ENCODE measurements around the gene DCBLD1.
"Not testable (repeated sequence)": the region's sequence is repeated elsewhere in the genome, so short reads cannot be mapped to it uniquely, and the experiment has no call there.

The DCBLD1 gene

DNA sequence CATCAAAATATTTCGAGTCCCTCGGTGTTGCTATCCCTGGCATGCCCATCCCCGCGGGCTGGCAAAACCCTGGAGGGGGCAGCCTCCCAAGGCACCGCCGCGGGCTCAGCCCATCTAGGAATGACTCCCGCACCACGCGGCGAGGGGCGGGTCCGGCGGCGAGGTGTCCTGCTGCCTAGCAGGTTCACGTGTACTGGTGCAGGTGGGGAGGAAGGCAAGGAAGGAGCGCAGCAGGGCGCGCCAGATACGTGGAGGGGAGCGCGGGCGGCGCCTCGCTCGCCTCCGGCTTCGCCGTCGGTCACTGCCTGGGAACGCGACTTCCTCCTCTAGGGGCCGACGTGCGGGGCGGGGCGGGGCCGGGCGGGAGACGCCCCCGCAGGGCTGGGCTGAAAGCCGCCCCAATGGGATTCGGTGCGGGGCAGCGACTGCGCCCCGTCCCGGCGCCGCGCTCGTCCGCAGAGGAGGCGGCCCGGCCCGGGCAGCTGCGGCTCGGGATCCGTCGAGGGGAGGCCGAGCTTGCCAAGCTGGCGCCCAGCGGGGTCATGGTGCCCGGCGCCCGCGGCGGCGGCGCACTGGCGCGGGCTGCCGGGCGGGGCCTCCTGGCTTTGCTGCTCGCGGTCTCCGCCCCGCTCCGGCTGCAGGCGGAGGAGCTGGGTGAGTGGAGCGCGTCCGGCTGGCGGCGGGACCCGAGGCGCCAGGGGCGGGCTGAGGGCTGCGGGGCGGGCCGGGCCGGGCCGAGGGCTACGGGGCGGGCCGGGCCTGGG, at the start of gene DCBLD1:
Gene DCBLD1, plus strand, starts transcription at position 435 of the 764 bp plus-strand sequence. Its CDS starts 108 bp downstream, at position 543.
- peak in 5 of 6 experiments; percentile 9 to 41 (median 36) for DNase-seq

DNA sequence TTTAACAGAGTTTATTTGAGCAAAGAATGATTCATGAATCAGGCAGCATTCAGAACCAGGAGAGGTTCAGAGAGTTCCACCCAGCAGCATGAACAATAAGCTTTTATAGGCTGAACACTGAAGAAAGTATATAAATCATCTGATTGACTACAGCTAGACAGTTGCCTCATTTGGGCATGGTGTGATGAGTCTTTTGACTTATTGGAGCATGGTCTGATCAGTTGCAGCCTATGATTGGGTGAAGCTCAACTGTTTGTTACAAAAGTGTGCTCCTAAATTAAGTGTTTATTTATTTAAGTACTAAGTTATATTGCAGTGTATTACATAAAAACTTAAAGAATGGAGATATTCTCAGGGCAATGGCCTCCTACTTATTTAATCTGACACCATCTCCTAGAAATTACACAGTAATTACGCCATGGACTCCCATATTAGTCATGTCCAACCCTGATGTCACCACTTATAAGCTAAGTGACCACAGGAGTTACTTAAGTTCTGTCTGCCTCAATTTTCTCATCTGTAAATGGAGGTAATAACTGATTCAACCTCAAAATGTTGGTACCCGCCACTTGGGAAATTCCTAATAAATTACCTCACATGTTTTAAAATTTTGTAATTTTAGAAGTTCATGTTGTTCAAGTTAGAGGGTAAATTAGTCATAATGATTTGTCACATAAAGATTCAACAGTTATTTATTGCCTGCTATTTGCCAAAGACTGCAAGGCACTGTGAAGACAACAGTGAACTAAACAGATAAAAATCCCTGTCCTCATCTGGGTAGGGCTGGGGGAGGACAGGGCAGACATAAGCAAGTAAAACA, 41.6 kb upstream of the DCBLD1 start:
- no peak for DNase-seq

GRCh38 chr6:117441824-117442264, 40.6 kb upstream of the DCBLD1 start:
- DNase-seq: no peak

GRCh38 chr6:117442313-117442712, 40.2 kb upstream of the DCBLD1 start:
- not testable (repeated sequence) for DNase-seq

GRCh38 chr6:117444600-117444999, 37.9 kb upstream of the DCBLD1 start:
- DNase-seq: no peak

GRCh38 chr6:117446861-117447260, 35.6 kb upstream of the DCBLD1 start:
- no peak for DNase-seq

DNA sequence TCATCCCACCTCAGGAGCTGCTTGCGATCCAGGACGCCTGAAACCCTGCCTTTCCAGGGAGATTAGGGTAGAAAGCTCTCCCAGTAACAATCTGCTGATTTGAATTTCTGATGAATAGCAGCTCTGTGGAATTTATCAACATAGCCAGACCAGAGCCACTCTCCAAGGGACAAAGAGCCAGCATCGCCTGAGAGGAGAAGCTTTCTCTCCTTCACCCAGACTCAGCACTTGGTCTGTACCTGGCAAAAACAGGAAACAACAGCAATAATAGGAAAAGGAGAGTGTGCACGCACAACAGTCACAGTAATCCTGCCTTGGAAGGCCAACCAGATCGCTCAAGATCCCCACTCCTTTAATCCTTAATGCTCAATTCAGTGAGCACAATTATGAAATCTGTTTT, 34.5 kb upstream of the DCBLD1 start:
- DNase-seq: no peak

DNA sequence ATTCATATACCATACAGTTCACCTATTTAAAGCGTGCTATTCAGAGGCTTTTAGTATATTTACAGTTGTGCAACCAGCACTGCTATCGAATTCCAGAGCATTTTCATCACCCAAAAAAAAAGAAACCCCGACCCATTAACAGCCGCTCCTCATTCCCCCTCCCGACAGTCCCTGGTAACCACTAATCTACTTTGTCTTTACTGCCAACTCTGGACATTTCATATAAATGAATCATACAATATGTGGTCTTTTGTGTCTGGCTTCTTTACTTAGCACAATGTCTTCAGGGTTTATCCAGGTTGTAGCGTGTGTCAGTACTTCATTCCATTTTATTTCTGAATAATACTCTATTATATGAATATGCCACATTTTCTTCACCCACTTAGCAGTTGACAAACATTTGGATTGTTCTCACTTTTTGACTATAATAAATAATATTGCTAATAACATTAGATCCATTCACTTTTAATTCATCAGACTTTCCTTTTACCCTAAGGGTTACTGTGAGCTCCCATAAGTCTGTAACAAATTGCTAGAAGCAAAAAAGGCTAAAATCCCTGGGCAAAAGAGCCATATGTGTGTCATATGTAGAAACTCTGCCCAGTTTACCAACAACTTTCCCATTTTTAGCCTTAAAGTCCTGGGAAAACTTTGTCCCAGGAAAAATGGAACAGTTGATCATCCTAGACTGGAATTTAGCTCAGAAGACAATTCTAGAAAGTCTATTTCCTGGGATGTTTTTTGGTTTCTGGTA, 33.6 kb upstream of the DCBLD1 start:
- no peak for DNase-seq

- peak; percentile 6 to 72 (median 41) for DNase-seq
Measured at GRCh38 chr6:117449549-117450439, 32.7 kb upstream of the DCBLD1 start.

- no peak for DNase-seq
Measured at GRCh38 chr6:117451671-117452070, 30.8 kb upstream of the DCBLD1 start.

DNA sequence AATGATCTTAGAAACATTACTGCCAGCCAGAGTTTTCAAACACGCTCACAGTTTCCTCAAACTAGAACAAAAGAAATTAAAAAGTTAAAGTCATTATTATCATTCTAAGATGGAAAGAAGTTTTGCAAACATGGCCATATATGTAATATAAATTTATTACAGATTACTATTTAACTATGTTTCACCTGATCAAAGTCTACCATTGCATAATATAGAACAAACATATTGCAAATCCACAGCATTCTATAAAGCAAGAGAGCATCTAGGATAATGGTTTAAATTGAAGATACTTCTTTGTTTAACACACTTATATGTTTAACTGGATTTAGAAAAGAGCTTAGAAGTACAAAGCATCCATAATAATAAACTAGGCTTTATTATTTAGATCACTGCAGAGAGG, 26.2 kb upstream of the DCBLD1 start:
- DNase-seq: no peak

DNA sequence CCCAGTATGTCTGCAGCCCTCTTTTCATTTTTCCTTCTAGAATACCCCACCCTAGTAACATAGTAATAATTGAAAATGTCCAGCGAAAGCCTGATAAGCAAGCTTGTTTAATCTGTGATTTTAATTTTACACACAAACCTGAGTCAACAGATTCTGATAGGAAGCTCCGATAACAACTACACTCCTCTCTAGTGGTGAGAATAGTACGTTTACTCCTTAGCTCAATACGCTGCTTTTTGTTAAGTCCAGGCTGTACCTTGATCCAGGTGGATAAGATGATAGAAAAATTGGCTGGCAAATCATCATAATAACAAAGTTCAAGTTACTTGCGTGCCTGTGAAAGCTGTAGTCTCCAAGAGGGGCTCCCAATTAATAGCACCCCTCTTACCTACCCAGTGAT, 25.5 kb upstream of the DCBLD1 start:
- DNase-seq: no peak

DNA sequence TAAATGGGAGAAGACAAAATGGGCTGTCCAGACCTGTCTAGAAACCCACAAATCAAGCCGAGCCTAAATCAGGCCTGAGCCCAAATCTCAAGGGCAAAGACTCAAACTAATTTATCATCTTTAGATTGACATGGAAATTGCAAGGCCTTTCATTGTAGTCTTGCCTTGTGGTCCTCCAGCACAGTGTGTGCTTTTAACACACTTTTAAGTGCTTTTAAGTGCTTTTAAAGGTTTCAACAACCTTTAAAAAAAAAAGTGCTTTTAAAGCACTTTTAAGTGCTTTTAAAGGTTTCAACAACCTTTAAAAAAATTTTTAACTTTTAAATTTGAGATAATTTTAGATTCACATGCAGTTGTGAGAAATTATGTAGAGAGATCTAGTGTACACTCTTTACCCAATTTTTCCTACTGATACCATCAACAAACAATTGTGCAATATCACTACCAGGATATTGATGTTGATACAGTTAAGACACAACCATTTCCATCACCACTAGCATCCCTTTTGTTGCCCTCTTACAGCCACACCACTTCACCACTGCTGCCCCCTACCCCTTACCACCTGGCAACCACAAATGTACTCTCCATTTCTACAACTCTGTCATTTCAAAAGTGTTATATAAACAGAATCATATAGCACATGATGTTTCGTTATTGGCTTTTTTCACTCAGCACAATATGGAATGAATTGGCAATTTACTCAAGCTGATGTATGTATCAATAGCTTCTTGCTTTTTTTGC, 23.1 kb upstream of the DCBLD1 start:
- no peak for DNase-seq

GRCh38 chr6:117463762-117464665, 18.5 kb upstream of the DCBLD1 start:
- DNase-seq: no peak

- no peak for DNase-seq
Measured at GRCh38 chr6:117464700-117465099, 17.8 kb upstream of the DCBLD1 start.

DNA sequence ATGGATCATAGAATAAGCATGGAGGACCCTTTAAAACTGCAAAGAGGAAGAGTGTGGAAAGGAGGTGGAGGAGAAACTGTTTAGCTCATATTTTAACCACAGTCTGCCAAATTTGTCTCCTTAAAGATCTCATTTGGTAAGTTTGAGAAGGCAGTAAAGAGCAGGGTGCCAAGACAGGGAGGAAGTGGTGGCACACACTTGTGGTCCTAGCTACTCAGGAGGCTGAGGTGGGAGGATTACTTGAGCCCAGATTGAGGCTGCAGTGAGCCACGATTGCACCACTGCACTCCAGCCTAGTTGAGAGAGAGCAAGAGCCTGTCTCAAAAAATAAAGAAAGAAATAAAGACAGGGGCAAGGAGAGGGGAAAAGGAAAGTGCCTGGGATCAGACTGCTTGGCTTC, 16.8 kb upstream of the DCBLD1 start:
- no peak for DNase-seq

GRCh38 chr6:117467876-117468275, 14.6 kb upstream of the DCBLD1 start:
- DNase-seq: no peak

GRCh38 chr6:117468527-117468926, 13.9 kb upstream of the DCBLD1 start:
- DNase-seq: not testable (repeated sequence)

GRCh38 chr6:117469356-117469755, 13.1 kb upstream of the DCBLD1 start:
- DNase-seq: no peak

DNA sequence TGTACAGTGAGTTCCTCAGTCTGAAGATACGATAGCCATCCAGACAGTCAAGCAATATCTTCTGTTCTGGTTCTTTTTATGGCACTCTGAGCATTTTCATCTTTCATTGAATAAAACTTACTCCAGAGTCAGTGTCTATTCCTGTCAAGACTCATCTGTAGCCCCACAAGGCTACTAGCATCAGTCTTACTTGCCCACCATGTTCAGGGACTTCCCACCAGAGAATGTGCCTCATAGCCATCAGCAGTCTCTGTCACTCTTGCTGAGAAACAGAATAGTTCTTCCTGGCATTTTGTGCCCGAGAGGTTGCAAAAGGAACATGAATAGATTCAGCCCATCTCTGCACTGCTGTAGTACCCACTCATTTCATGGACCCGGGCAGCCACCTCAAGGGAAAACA, 12.7 kb upstream of the DCBLD1 start:
- no peak for DNase-seq

All from stimulated activated naive CD4-positive, alpha-beta T cell (primary cell).